T-helper 2 cell treated with Interferon-gamma antibody and Interleukin-4, amounts not matched to agents 5 μg/mL and 100 μg/mL, for 36 hours (primary cell): Measurements from ENCODE around the gene DHX8.

ENCODE experiments used
- DNase-seq: peaks from one replicate; pipeline ENCODE4 v3.0.0; 2021; ENCODE audit warnings: low spot score
- H3K27ac Mint-ChIP-seq: one replicate; pipeline ENCODE4 v1.8.0; 2021; ENCODE audit warnings: mild to moderate bottlenecking, mixed read lengths
- H3K27me3 Mint-ChIP-seq: one replicate; pipeline ENCODE4 v1.8.0; 2021; ENCODE audit warnings: low read depth, mixed read lengths
- H3K36me3 Mint-ChIP-seq: one replicate; pipeline ENCODE4 v1.8.0; 2021; ENCODE audit warnings: low read depth, mixed read lengths
- H3K4me1 Mint-ChIP-seq: one replicate; pipeline ENCODE4 v1.8.0; 2021; ENCODE audit warnings: low read depth, mixed read lengths
- H3K4me3 Mint-ChIP-seq: one replicate; pipeline ENCODE4 v1.8.0; 2022; ENCODE audit warnings: mild to moderate bottlenecking, moderate library complexity, mixed read lengths
- H3K9me3 Mint-ChIP-seq: one replicate; pipeline ENCODE4 v1.8.0; 2021; ENCODE audit warnings: mixed read lengths

Gene DHX8

DNA sequence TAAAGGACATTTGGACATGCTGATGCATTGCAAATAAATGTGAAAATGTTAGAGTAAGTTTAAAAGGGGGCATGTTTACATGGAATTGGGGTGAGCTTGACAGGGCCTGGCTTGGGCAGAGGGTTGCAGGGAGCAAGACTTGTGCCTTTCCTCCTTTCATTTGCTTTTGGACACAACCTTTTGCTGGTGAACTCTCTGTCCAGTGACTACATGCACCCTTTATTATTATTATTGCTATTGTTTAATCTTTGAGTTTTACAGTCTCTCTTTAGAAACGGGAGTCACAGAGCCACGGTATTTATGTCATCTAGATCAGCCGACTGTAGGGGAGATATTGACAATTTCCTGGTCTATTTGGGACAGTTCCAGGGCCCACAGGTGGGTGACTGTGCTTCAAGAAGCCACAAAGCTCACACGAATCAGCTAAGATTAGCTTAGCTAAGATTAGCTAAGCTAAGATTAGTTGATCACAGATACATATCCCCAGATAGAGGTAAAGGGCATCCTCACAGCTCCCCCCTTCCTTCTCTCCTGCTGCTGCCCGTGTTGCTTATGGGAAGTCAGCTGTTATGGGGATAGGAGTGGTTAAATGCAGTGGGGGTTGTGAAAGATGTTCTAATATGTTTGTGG, 91.2 kb downstream of the DHX8 start:
- Mint-ChIP-seq H3K4me3 (no peak overlapping the region), H3K27ac (no peak overlapping the region), H3K27me3 (peaks cover 13% of the 10 kb centered on the region), H3K36me3 (no peaks in the 10 kb centered on the region), H3K9me3 (no peaks in the 10 kb centered on the region), H3K4me1 (peaks cover 20% of the 10 kb centered on the region)
- no peak for DNase-seq
